HG03060 (cell line): ENCODE measurements around the gene GPR135.

ENCODE experiments used
- ATAC-seq: cut with Tn5 transposase; IDR thresholded peaks from one replicate; pipeline ENCODE4 v1.9.1; 2021; ENCODE audit warnings: low read depth, moderate number of reproducible peaks; ENCODE audit not compliant: unreplicated experiment

Gene GPR135

DNA sequence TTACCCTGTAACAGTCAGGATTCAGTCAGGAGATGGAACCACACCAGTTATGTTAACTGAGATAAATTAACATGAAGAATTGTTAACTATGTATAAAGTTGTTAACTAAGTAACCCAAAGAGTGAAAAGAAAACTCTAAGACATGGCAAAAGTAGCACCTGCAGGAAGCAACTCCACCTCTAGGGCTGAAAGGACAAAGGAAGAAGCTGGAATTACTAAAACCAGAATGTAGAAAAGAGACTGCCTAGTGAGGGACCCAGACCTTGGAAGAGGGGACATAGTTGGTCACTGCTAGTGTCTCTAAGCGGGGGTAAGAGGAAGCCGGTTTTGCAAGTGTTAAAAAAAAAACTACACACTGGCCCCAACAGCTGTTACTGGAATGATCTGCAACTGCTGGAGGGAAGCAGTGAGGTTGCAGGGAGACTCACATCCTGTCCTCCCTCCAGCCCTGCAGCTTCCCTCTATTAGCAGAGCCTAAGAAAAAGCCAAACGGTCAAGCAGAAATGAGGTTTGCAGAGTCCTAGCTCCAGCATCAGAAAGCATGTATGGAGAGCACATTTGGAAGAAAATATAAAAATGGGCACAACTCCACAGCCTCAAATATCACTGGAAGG lies 39.8 kb downstream of the GPR135 start:
- no peak for ATAC-seq

DNA sequence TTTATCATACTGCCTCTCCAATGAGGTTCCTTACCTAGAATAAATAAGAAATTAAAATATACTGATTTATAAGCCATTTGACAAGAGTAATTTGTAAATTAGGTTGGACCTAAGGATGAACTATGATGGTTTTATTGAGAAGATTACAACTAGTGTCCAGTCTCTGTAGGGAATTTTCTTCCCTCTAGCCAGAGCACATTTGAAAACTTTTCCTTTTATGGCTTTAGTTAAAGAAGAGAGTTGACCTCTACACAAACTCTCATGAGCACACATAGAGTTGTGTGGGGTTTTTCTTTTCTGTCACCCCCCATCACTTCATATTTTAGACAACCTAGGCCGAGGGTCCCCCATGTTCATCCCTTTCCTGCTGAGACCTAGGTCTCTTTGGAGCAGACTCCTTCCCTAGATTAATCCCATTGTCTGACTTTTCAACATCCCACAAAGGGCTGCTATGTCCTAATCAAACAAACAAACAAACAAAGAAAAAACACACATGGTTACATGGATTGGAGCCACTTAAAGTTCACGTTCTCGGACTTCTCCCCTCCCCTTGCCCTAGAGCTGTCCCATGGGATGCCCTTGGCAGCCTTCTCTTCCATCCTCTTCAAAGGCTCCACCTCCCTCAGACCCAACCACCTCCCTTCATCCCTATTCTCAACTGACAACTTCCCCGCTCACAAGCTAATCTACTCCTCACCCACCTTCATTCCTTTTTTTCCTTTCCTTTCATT lies 40.7 kb downstream of the GPR135 start:
- no peak for ATAC-seq

DNA sequence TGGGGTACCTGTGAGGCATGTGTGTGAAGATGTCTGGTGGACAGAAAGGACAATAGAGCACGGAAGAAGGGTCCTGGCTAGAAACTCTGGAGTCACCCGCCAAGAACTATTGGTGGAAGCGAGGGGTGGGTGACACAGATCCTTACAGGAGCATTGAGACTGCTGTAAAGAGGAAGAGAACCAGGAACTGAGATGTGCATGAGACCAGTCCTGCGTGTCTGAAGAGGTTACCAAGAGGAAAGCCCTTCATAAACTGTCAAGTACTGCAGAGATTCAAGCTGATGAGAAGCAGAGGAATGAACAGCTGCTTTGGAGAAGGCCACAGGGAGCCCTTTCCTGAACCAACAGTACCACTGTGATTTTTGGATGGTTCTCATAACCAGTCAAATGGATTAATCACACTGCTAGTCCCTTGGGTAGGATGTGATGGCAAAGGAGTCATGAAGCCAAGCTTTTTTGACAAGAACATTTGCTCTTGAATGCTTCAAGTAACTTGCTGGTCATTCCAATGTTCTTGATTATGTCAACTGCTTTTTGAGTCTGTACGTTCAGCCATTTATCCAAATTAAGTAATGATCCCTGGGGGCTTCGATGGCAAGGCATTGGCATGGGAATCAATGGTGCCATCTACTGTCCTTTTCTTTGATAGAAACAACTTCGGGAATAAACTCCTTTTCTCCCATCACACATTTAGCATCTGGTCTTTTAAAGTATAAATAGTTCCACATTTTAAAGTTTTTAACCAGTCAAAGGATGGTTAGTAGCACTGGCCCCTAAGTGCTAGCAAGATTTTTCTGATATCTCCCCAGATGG lies 42.9 kb downstream of the GPR135 start:
- no peak for ATAC-seq

DNA sequence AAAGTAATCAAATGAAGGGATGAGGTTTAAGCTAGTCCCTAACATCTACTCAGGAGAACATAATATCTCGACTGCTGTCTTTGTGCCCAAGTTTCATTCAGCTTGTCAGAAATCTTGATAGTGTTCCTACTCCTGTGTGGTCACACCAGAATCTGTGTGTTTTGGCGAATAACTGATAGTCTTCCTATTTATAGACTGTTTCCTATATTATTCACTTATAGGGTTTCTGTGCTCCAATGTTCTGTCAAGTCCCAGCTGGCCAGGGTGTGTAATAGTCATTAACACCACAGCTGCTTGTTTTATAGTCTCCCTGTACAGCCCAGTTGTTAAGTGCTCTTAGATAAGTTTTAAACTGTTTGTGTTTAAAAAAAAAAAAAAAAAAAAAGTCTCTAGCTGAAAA lies 45.9 kb downstream of the GPR135 start:
- ATAC-seq: no peak

DNA sequence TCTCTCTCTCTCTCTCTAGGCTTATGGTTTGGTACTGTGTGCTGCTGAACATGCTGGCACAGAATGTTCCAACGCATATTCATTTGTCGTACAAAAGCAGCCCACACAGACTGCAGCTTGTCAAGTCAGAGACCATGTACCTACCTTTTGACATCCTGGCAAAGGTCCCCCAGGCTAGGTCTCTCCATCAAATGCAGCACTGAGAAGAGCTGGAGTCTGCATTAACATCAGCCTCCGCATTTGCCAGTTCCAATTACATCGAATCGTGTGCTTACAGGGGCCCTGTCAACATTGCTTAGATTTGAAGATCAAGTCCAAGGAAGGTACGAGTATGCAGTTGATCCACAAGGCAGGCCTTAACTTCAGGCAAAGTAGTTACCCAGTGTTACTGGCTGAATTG lies 47.9 kb downstream of the GPR135 start:
- ATAC-seq: no peak

DNA sequence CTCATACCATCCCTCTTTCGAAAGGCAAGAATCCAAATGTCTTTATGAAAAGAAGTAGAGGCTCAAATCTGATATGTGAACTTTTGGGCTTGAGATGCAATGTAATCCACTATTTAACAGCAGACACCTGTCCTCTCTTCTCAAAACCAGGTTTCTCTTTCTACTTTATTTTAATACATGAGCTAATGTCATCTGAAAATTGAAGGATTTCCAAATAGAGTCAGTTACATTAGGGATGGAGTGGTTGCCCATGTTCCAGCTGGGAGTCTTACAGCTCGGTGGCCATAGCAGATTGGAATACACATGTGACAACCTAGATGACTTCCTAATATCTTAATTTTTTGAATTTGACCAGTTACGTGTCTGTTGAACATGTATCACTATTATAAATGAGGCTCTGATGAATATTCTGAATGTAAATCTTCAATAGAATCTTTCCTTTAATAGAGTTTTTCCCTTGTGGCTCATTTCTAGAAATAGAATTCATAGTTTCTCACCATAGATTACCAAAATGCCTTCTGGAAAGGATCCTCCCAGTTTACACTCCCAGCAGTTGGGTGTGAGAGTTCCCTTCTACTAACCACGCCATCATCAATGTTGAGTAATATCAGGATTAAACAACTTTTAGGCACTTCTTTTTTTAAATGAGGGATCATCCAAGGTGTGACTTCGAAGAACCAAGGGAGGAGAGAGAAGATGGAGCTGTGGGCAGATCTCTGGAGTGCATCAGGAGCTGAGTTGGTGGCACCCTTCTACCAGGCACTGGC lies 49.2 kb downstream of the GPR135 start:
- ATAC-seq: no peak
